GDM1 (cell line): ENCODE data around the gene CLEC16A.

Source experiments
- DNase-seq: peaks from one replicate; lab custom pipeline; 2025; lab: John Stamatoyannopoulos, UW

The CLEC16A gene

GRCh38 chr16:10992112-10992511 is 47.7 kb downstream of the CLEC16A start:
- DNase-seq: no peak

GRCh38 chr16:10992797-10993196 is 48.4 kb downstream of the CLEC16A start:
- DNase-seq: no peak

- no peak for DNase-seq
Observed at GRCh38 chr16:10993649-10994048, 49.3 kb downstream of the CLEC16A start.

GRCh38 chr16:10994571-10994970 is 50.2 kb downstream of the CLEC16A start:
- no peak for DNase-seq

GRCh38 chr16:10995565-10995964 is 51.2 kb downstream of the CLEC16A start:
- DNase-seq: peak; percentile 28

GRCh38 chr16:10997485-10997884 is 53.1 kb downstream of the CLEC16A start:
- DNase-seq: no peak

GRCh38 chr16:10999300-10999699 is 54.9 kb downstream of the CLEC16A start:
- no peak for DNase-seq

- DNase-seq: no peak
Observed at GRCh38 chr16:11001611-11002010, 57.2 kb downstream of the CLEC16A start.

GRCh38 chr16:11003141-11003540 is 58.8 kb downstream of the CLEC16A start:
- DNase-seq: no peak

GRCh38 chr16:11004351-11004750 is 60.0 kb downstream of the CLEC16A start:
- no peak for DNase-seq

GRCh38 chr16:11004973-11005610 is 60.7 kb downstream of the CLEC16A start:
- DNase-seq: no peak

- no peak for DNase-seq
Observed at GRCh38 chr16:11005611-11005975, 61.2 kb downstream of the CLEC16A start.

GRCh38 chr16:11006656-11007055 is 62.3 kb downstream of the CLEC16A start:
- DNase-seq: no peak

- DNase-seq: no peak
Observed at GRCh38 chr16:11007714-11008280, 63.4 kb downstream of the CLEC16A start.

- no peak for DNase-seq
Observed at GRCh38 chr16:11009027-11009755, 64.8 kb downstream of the CLEC16A start.

GRCh38 chr16:11010575-11011221 is 66.3 kb downstream of the CLEC16A start:
- DNase-seq: no peak

- DNase-seq: no peak
Observed at GRCh38 chr16:11011326-11011725, 67.0 kb downstream of the CLEC16A start.

- DNase-seq: no peak
Observed at GRCh38 chr16:11012841-11013240, 68.5 kb downstream of the CLEC16A start.

GRCh38 chr16:11014136-11014535 is 69.8 kb downstream of the CLEC16A start:
- no peak for DNase-seq

GRCh38 chr16:11015076-11015475 is 70.7 kb downstream of the CLEC16A start:
- DNase-seq: no peak

- DNase-seq: no peak
Observed at GRCh38 chr16:11015607-11016006, 71.2 kb downstream of the CLEC16A start.

- no peak for DNase-seq
Observed at GRCh38 chr16:11016524-11016988, 72.2 kb downstream of the CLEC16A start.

- DNase-seq: no peak
Observed at GRCh38 chr16:11016993-11017392, 72.6 kb downstream of the CLEC16A start.
